Lower leg skin (tissue), 4 donors: ENCODE measurements around the gene LIG4. TPM values are rescaled to one million over a fixed set of nuclear protein-coding genes. Genes with fewer than 3 reads are reported as not detected.

Experiments
- DNase-seq, 2 donors: peaks; one replicate each; pipeline ENCODE4 v3.0.0-alpha.2; 2019; ENCODE audit warnings: low spot score in 2 of 2
- H3K4me3 ChIP-seq: fragments of 200-600 bp; sonication (generic); 2 replicates; pipeline ENCODE4 v1.5.1; 2017; ENCODE audit warnings: mild to moderate bottlenecking, low read depth; ENCODE audit not compliant: poor library complexity, severe bottlenecking
- CTCF ChIP-seq, 3 donors: fragments of 450-650 bp; IDR thresholded peaks; one replicate each; pipeline ENCODE4 v1.5.1; 2016; ENCODE audit warnings: antibody characterized with exemption in 3 of 3, mild to moderate bottlenecking in 3 of 3, moderate library complexity in 2 of 3
- POLR2A ChIP-seq, 2 donors: fragments of 450-650 bp; IDR thresholded peaks; one replicate each; pipeline ENCODE4 v1.6.1; 2016 to 2017; ENCODE audit warnings: antibody characterized with exemption in 2 of 2, mild to moderate bottlenecking in 1 of 2, moderate library complexity in 1 of 2
- WGBS, 2 donors: methylation state at CpG; one replicate each; pipeline ENCODE4 v1.1.5; 2018; 5-methylcytosine and 5-hydroxymethylcytosine counted together
- intact Hi-C: fragments of 100-400 bp; cut with DNase I; formaldehyde crosslinking; loops from one replicate; pipeline ENCODE4 v1.15.0; 2023; ENCODE audit warnings: low total_unique reads
- total RNA-seq, 4 donors: library from RNA; depleted of rRNA; stranded (reverse); fragments of >200 nt; gene quantifications; one replicate each; pipeline ENCODE4 v1.1.0, GENCODE V29; 2016

Gene LIG4
- total RNA-seq: 1 to 10 TPM; 3.9 to 6.7 (median 5.7) TPM

- intact Hi-C loops: no loop called here
- peak; percentile 78 to 96 for DNase-seq
- 0 to 3% methylated on average over 3 to 6 of the region's 26 CpGs for WGBS, 2 donors
- H3K4me3 ChIP-seq: no peak within 1 kb of the TSS
- TF ChIP-seq CTCF (IDR thresholded peaks at IDR 0.05) (no peak), POLR2A (IDR thresholded peaks at IDR 0.05) (no peak)
These were observed at the start of gene LIG4 for GRCh38 chr13:108215436-108215835. Gene LIG4 (minus strand): TSS chr13:108215536. CDS start chr13:108211268, 4,268 bp downstream.

- no peak for DNase-seq
- 94 to 96% methylated on average over 9 of the region's 9 CpGs for WGBS, 2 donors
- no peak overlapping the region for H3K4me3 ChIP-seq
- TF ChIP-seq POLR2A (IDR thresholded peaks at IDR 0.05) (no peak), CTCF (IDR thresholded peaks at IDR 0.05) (no peak)
- intact Hi-C loops: no loop called here
These were observed 48.5 kb upstream of the LIG4 start for GRCh38 chr13:108263621-108264355.

GRCh38 chr13:108257248-108257647 is 41.9 kb upstream of the LIG4 start:
- DNase-seq: no peak
- intact Hi-C loops: no loop called here
- 54 to 62% methylated on average over 2 of the region's 2 CpGs for WGBS, 2 donors
- no peak for TF ChIP-seq CTCF (IDR thresholded peaks at IDR 0.05)
- TF ChIP-seq POLR2A (IDR thresholded peaks at IDR 0.05): no peak
- no peak overlapping the region for H3K4me3 ChIP-seq

- DNase-seq: no peak
- intact Hi-C loops: no loop called here
- WGBS, 2 donors: 68 to 73% methylated on average over 4 of the region's 4 CpGs
- H3K4me3 ChIP-seq: no peak overlapping the region
- no peak for TF ChIP-seq CTCF (IDR thresholded peaks at IDR 0.05)
- no peak for TF ChIP-seq POLR2A (IDR thresholded peaks at IDR 0.05)
These were observed 33.8 kb upstream of the LIG4 start for GRCh38 chr13:108249150-108249549.

GRCh38 chr13:108230377-108230776 is 15.0 kb upstream of the LIG4 start:
- DNase-seq: no peak
- H3K4me3 ChIP-seq: no peak overlapping the region
- no peak for TF ChIP-seq POLR2A (IDR thresholded peaks at IDR 0.05)
- TF ChIP-seq CTCF (IDR thresholded peaks at IDR 0.05): no peak

More at GRCh38 chr13:108230377-108230776, 15.0 kb upstream of the LIG4 start:
- intact Hi-C loops: no loop called here
